ENCODE data around the gene CHRNA9. TPM values are rescaled to one million over a fixed set of nuclear protein-coding genes. Genes with fewer than 3 reads are reported as not detected.

Gene CHRNA9
- total and polyA plus RNA-seq, 2 experiments from 2014 or later = 0.58 to 5.7 TPM

- no peak for TF ChIP-seq CTCF (conservative IDR thresholded peaks at IDR 0.05; ENCODE audit: low read depth in 2 of 2)
Measured at GRCh38 chr4:40401096-40401495, 66.0 kb downstream of the CHRNA9 start (continued).

DNA sequence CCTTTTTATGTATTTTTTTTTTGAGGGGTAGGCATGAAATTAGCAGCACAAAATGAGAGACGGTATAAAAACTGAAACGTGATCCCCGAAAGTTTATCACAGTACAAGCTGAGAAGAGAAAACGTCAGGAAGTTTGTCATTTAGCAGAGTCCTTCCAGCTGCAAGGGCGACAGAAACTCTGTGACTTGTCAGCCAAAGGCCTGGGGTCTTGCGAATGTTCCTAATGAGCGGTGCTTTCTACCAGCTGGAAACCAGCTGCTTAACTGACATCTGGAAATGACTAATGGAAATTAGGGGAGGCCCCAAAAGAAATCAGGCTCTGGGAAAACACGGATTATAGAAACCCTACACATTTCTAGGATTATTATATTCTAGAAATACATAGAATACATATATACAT, 66.5 kb downstream of the CHRNA9 start:
- Histone ChIP-seq H3K36me3 (ENCODE audit: insufficient read depth) (no peaks in the 10 kb centered on the region), H3K4me1 (ENCODE audit: insufficient read depth) (no peaks in the 10 kb centered on the region; the same call in 1 of the 2 replicates), H3F3A (replicated peaks; ENCODE audit: low read depth) (no peaks in the 10 kb centered on the region), H3K79me2 (replicated peaks; ENCODE audit: insufficient read depth) (no peaks in the 10 kb centered on the region), H3K27ac (ENCODE audit: low read depth) (no peak overlapping the region), H3K9me2 (ENCODE audit: insufficient read depth) (no peaks in the 10 kb centered on the region), H2AFZ (no peak overlapping the region), H3K4me2 (no peak overlapping the region), H3K4me3 (no peak overlapping the region), H3K27me3 (ENCODE audit: insufficient read depth) (no peaks in the 10 kb centered on the region), H4K20me1 (replicated peaks; ENCODE audit: insufficient read depth) (no peaks in the 10 kb centered on the region)
- H3K4me1 Mint-ChIP-seq = peaks cover 8% of the 10 kb centered on the region; the same call in 2 of the 3 replicates
- ATAC-seq (no peak), DNase-seq (ENCODE audit: low spot score) (no peak)
- H3K27ac Mint-ChIP-seq = no peak overlapping the region
- H3K4me3 Mint-ChIP-seq = no peak overlapping the region
- H3K27me3 Mint-ChIP-seq (ENCODE audit: insufficient read depth, low read depth, poor library complexity) = peaks cover 11% of the 10 kb centered on the region
- peaks cover 11% of the 10 kb centered on the region for H3K36me3 Mint-ChIP-seq (ENCODE audit: low read depth)
- peaks cover 13% of the 10 kb centered on the region for H3K9me3 Mint-ChIP-seq
- TF ChIP-seq, protein P1, sequence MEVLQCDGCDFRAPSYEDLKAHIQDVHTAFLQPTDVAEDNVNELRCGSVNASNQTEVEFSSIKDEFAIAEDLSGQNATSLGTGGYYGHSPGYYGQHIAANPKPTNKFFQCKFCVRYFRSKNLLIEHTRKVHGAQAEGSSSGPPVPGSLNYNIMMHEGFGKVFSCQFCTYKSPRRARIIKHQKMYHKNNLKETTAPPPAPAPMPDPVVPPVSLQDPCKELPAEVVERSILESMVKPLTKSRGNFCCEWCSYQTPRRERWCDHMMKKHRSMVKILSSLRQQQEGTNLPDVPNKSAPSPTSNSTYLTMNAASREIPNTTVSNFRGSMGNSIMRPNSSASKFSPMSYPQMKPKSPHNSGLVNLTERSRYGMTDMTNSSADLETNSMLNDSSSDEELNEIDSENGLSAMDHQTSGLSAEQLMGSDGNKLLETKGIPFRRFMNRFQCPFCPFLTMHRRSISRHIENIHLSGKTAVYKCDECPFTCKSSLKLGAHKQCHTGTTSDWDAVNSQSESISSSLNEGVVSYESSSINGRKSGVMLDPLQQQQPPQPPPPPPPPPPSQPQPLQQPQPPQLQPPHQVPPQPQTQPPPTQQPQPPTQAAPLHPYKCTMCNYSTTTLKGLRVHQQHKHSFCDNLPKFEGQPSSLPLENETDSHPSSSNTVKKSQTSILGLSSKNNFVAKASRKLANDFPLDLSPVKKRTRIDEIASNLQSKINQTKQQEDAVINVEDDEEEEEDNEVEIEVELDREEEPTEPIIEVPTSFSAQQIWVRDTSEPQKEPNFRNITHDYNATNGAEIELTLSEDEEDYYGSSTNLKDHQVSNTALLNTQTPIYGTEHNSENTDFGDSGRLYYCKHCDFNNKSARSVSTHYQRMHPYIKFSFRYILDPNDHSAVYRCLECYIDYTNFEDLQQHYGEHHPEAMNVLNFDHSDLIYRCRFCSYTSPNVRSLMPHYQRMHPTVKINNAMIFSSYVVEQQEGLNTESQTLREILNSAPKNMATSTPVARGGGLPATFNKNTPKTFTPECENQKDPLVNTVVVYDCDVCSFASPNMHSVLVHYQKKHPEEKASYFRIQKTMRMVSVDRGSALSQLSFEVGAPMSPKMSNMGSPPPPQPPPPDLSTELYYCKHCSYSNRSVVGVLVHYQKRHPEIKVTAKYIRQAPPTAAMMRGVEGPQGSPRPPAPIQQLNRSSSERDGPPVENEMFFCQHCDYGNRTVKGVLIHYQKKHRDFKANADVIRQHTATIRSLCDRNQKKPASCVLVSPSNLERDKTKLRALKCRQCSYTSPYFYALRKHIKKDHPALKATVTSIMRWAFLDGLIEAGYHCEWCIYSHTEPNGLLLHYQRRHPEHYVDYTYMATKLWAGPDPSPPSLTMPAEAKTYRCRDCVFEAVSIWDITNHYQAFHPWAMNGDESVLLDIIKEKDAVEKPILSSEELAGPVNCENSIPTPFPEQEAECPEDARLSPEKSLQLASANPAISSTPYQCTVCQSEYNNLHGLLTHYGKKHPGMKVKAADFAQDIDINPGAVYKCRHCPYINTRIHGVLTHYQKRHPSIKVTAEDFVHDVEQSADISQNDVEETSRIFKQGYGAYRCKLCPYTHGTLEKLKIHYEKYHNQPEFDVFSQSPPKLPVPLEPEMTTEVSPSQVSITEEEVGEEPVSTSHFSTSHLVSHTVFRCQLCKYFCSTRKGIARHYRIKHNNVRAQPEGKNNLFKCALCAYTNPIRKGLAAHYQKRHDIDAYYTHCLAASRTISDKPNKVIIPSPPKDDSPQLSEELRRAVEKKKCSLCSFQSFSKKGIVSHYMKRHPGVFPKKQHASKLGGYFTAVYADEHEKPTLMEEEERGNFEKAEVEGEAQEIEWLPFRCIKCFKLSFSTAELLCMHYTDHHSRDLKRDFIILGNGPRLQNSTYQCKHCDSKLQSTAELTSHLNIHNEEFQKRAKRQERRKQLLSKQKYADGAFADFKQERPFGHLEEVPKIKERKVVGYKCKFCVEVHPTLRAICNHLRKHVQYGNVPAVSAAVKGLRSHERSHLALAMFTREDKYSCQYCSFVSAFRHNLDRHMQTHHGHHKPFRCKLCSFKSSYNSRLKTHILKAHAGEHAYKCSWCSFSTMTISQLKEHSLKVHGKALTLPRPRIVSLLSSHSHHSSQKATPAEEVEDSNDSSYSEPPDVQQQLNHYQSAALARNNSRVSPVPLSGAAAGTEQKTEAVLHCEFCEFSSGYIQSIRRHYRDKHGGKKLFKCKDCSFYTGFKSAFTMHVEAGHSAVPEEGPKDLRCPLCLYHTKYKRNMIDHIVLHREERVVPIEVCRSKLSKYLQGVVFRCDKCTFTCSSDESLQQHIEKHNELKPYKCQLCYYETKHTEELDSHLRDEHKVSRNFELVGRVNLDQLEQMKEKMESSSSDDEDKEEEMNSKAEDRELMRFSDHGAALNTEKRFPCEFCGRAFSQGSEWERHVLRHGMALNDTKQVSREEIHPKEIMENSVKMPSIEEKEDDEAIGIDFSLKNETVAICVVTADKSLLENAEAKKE (CRISPR knock-in tag; IDR thresholded peaks at IDR 0.05) = no peak
- TF ChIP-seq ZNF114 (CRISPR knock-in tag; IDR thresholded peaks at IDR 0.05) = no peak
- no peak for TF ChIP-seq CREB1 (CRISPR knock-in tag; IDR thresholded peaks at IDR 0.05; ENCODE audit: low read depth)
- TF ChIP-seq ZNF331 (CRISPR knock-in tag; IDR thresholded peaks at IDR 0.05; ENCODE audit: low read depth) = no peak
- no peak for TF ChIP-seq NANOG (IDR thresholded peaks at IDR 0.05; ENCODE audit: borderline replicate concordance)
- TF ChIP-seq CTCF (conservative IDR thresholded peaks at IDR 0.05; ENCODE audit: low read depth in 2 of 2) = no peak
- TF ChIP-seq POLR2AphosphoS5 (IDR thresholded peaks at IDR 0.05; ENCODE audit: low read depth) = no peak
- TF ChIP-seq JUNB (IDR thresholded peaks at IDR 0.05; ENCODE audit: unreplicated experiment) = no peak
- TF ChIP-seq STAT1 (IDR thresholded peaks at IDR 0.05; ENCODE audit: unreplicated experiment) = no peak
